ENCODE results near the gene FGD2.

FGD2 gene

DNA sequence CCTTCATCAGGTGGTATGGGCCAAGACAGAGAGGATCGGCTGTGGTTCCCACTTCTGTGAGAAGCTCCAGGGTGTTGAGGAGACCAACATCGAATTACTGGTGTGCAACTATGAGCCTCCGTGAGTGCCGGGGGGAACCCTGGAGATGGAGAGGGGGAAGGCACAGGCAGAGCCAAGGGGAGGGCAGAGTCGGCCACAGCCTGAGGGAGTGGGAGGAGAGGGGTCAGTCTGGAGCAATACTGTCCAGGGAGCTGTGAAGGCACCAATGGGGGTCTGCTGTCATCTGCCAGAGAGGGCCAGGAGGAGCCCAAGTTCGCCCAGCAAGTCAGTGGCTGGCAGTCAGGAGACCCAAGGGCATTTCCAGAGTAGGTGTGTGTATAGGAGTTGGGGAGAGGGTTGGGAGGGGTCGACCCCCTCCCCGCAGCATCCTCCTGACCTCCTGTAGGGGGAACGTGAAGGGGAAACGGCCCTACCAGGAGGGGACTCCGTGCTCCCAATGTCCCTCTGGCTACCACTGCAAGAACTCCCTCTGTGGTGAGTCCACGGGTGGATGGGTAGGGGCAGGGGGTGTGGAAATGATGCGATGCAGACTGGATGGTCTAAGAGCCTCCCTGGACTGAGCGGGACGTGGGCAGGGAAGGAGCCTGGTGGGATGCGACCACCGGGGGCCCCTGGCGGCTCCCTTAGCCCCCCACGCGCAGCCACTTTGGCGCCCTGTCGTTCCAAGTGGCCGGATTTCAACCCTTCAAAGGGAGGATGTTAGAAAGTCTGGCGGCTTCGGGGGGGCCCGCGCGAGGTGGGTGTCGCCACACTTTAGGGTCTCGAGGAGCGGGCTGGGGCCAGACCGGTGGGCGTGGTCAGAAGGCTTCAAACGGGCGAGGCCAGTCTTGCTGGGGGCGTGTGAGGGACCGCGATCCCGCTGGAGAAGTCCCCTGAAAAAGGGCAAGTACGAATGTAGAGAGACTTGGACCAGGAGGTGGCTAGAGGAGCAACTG is 43.7 kb upstream of the FGD2 start:
- no peak for DNase-seq (ENCODE audit: extremely low read depth, low read depth)
- TF ChIP-seq, protein P1, sequence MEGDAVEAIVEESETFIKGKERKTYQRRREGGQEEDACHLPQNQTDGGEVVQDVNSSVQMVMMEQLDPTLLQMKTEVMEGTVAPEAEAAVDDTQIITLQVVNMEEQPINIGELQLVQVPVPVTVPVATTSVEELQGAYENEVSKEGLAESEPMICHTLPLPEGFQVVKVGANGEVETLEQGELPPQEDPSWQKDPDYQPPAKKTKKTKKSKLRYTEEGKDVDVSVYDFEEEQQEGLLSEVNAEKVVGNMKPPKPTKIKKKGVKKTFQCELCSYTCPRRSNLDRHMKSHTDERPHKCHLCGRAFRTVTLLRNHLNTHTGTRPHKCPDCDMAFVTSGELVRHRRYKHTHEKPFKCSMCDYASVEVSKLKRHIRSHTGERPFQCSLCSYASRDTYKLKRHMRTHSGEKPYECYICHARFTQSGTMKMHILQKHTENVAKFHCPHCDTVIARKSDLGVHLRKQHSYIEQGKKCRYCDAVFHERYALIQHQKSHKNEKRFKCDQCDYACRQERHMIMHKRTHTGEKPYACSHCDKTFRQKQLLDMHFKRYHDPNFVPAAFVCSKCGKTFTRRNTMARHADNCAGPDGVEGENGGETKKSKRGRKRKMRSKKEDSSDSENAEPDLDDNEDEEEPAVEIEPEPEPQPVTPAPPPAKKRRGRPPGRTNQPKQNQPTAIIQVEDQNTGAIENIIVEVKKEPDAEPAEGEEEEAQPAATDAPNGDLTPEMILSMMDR (IDR thresholded peaks at IDR 0.05; ENCODE audit: low read depth, low read length) = no peak

DNA sequence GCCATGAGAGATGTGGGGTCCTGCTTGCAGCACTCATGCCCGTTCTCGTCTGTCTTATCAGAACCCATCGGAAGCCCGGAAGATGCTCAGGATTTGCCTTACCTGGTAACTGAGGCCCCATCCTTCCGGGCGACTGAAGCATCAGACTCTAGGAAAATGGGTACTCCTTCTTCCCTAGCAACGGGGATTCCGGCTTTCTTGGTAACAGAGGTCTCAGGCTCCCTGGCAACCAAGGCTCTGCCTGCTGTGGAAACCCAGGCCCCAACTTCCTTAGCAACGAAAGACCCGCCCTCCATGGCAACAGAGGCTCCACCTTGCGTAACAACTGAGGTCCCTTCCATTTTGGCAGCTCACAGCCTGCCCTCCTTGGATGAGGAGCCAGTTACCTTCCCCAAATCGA is 42.6 kb upstream of the FGD2 start:
- DNase-seq (ENCODE audit: extremely low read depth, low read depth) = no peak
- TF ChIP-seq, protein P1 (IDR thresholded peaks at IDR 0.05; ENCODE audit: low read depth, low read length) = no peak

DNA sequence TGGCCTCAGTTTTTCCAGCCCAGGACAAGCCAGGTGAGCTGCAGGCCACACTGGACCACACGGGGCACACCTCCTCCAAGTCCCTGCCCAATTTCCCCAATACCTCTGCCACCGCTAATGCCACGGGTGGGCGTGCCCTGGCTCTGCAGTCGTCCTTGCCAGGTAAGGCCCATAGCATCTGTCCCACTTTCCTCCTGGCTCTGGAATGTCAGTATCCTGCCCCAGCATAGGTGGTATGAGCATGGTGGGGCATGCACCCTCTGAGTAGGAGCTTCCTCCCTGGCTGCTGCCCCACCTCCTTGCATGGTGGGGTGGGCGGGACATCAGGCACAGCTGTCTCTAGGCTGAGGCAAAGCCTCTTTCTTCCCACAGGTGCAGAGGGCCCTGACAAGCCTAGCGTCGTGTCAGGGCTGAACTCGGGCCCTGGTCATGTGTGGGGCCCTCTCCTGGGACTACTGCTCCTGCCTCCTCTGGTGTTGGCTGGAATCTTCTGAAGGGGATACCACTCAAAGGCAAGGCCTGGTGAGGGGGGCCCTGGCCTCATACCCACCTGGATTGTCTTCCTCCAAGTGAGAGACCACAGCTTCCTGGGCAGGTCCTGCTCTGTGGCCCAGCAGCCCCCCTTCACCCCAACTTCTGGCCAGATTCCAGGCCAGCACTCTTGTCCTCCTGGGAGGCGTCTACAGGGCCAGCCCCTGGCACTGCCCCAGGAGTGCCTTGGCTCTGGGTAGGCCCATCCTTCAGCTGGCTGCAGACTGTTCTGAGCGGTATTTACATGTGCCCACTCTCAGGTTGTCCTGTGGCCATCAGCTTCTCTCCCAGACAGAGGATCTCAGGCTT is 41.8 kb upstream of the FGD2 start:
- DNase-seq (ENCODE audit: extremely low read depth, low read depth) = no peak
- TF ChIP-seq, protein P1 (IDR thresholded peaks at IDR 0.05; ENCODE audit: low read depth, low read length) = no peak

GRCh38 chr6:36964349-36964748 is 41.1 kb upstream of the FGD2 start:
- no peak for DNase-seq (ENCODE audit: extremely low read depth, low read depth)
- TF ChIP-seq, protein P1 (IDR thresholded peaks at IDR 0.05; ENCODE audit: low read depth, low read length) = no peak

DNA sequence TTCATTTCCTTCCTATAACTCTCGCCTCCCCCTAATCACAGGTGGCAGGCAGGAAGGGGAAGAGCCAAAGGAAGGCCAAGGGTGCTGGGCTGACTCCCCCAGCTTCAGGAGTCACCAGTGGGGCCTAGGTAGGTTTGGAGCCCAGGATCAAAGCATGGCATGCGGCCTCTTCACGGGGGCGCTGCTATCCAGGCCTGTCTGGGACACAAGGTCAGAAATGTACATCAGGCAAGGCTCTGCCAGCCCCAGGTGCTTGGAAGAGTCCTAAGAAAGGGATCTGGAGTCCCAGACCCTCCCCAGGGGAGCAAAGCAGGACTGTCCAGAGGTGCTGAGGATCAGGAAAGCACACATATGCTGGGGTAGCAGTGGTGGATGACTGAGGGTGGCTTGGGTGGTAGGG is 40.5 kb upstream of the FGD2 start:
- DNase-seq (ENCODE audit: extremely low read depth, low read depth) = no peak
- TF ChIP-seq, protein P1 (IDR thresholded peaks at IDR 0.05; ENCODE audit: low read depth, low read length) = no peak

DNA sequence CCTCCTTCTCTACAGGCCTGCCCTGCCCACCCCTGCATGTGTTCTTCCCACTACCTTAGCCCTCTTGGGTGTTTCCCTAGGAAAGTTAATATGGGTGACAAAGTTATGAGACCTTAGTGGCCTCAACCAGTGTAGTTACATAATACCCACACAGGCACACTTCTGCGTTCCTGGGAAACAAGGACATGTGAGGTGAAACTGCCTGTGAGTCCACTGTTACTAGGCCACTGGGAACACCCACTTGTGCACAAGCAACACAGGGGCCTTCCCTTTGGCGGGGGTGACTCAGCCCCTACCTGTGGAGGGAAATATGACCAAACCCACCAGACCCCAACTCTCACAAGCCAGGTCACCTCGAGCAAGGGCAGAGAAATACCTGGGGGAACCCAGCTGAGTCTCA is 38.2 kb upstream of the FGD2 start:
- TF ChIP-seq, protein P1 (IDR thresholded peaks at IDR 0.05; ENCODE audit: low read depth, low read length) = no peak
- DNase-seq (ENCODE audit: extremely low read depth, low read depth) = no peak

GRCh38 chr6:36967757-36968156 is 37.7 kb upstream of the FGD2 start:
- TF ChIP-seq, protein P1 (IDR thresholded peaks at IDR 0.05; ENCODE audit: low read depth, low read length) = no peak

More at GRCh38 chr6:36967757-36968156, 37.7 kb upstream of the FGD2 start:
- DNase-seq (ENCODE audit: extremely low read depth, low read depth) = no peak

Data from AG09319 (cell line).